HL-60 (cell line): ENCODE results near the gene CHP2.

Experiments used
- DNase-seq, 2 experiments: peaks; one replicate each; pipeline ENCODE4 v3.0.0-alpha.2; 2010 to 2020; ENCODE audit warnings: low read depth in 1 of 2, low spot score in 1 of 2
- H3K27ac ChIP-seq: fragments of 250-450 bp; sonication (Bioruptor Pico); replicated peaks from 2 replicates; pipeline ENCODE4 v1.5.1; 2020; ENCODE audit warnings: mild to moderate bottlenecking, moderate library complexity
- H3K27me3 ChIP-seq: fragments of 250-450 bp; sonication (Bioruptor Pico); 2 replicates; pipeline ENCODE4 v1.5.1; 2021; ENCODE audit warnings: mild to moderate bottlenecking, moderate library complexity; ENCODE audit not compliant: insufficient read depth, poor library complexity, severe bottlenecking
- H3K4me3 ChIP-seq: replicated peaks from 2 replicates; pipeline ENCODE4 v1.5.1; 2011; ENCODE audit warnings: mild to moderate bottlenecking, control low read depth, low read length; ENCODE audit not compliant: insufficient read depth
- CTCF ChIP-seq: IDR thresholded peaks from one replicate; pipeline ENCODE4 v1.5.1; 2011; ENCODE audit warnings: low read length, control low read depth, inconsistent platforms; ENCODE audit not compliant: insufficient read depth
- GABPA ChIP-seq: IDR thresholded peaks from 2 replicates; pipeline ENCODE4 v1.6.1; 2012; ENCODE audit warnings: low read depth
- POLR2AphosphoS5 ChIP-seq: IDR thresholded peaks from 2 replicates; pipeline ENCODE4 v1.6.1; 2012; ENCODE audit warnings: low read depth
- REST ChIP-seq: IDR thresholded peaks from 2 replicates; pipeline ENCODE4 v1.6.1; 2012; ENCODE audit warnings: low read depth; ENCODE audit not compliant: insufficient replicate concordance
- SPI1 ChIP-seq: IDR thresholded peaks from 2 replicates; pipeline ENCODE4 v1.6.1; 2012; ENCODE audit warnings: low read depth, mild to moderate bottlenecking, borderline replicate concordance

Gene CHP2

GRCh38 chr16:23709536-23709935 lies 45.3 kb upstream of the CHP2 start:
- Histone ChIP-seq H3K4me3 (no peak overlapping the region), H3K27me3 (peaks cover 4% of the 10 kb centered on the region), H3K27ac (no peak overlapping the region)
- no peak for DNase-seq
- TF ChIP-seq CTCF (no peak), GABPA (no peak), REST (no peak), POLR2AphosphoS5 (no peak), SPI1 (no peak)

- no peak for DNase-seq
- Histone ChIP-seq H3K4me3 (no peak overlapping the region), H3K27me3 (peaks cover 8% of the 10 kb centered on the region), H3K27ac (no peak overlapping the region)
- TF ChIP-seq POLR2AphosphoS5, result no peak
- TF ChIP-seq SPI1, result no peak
- TF ChIP-seq GABPA, result no peak
- no peak for TF ChIP-seq CTCF
- TF ChIP-seq REST, result no peak
Measured at GRCh38 chr16:23710008-23710407, 44.8 kb upstream of the CHP2 start.

- TF ChIP-seq REST (no peak), CTCF (no peak), GABPA (no peak)
- Histone ChIP-seq H3K4me3 (no peak overlapping the region), H3K27ac (no peak overlapping the region), H3K27me3 (peaks cover 9% of the 10 kb centered on the region)
- no peak for DNase-seq
Measured at GRCh38 chr16:23710504-23710903, 44.3 kb upstream of the CHP2 start.
